Activated CD4-positive, alpha-beta T cell treated with anti-CD3 and anti-CD28 coated beads for 4 hours (primary cell): ENCODE data around the gene TNXB.
"Not testable (repeated sequence)": the region's sequence is repeated elsewhere in the genome, so short reads cannot be mapped to it uniquely, and the experiment has no call there.

ENCODE experiments used
- DNase-seq, 2 donors: peaks; one replicate each; pipeline ENCODE4 v3.0.0-alpha.2; 2020

TNXB gene

GRCh38 chr6:32084780-32085179 is 24.4 kb downstream of the TNXB start:
- no peak for DNase-seq

- no peak for DNase-seq
Measured at GRCh38 chr6:32083812-32084768, 25.0 kb downstream of the TNXB start.

GRCh38 chr6:32082935-32083334 is 26.2 kb downstream of the TNXB start:
- no peak for DNase-seq

- no peak for DNase-seq
Measured at GRCh38 chr6:32082478-32082877, 26.7 kb downstream of the TNXB start.

- DNase-seq: no peak
Measured at GRCh38 chr6:32081168-32081990, 27.8 kb downstream of the TNXB start.

GRCh38 chr6:32079566-32080290 is 29.4 kb downstream of the TNXB start:
- DNase-seq: no peak

GRCh38 chr6:32076321-32076809 is 32.8 kb downstream of the TNXB start:
- DNase-seq: no peak

GRCh38 chr6:32075781-32076180 is 33.4 kb downstream of the TNXB start:
- DNase-seq: no peak

GRCh38 chr6:32074996-32075532 is 34.1 kb downstream of the TNXB start:
- no peak for DNase-seq

GRCh38 chr6:32073613-32074012 is 35.5 kb downstream of the TNXB start:
- no peak for DNase-seq

- no peak for DNase-seq
Measured at GRCh38 chr6:32073101-32073500, 36.0 kb downstream of the TNXB start.

GRCh38 chr6:32070814-32071543 is 38.2 kb downstream of the TNXB start:
- no peak for DNase-seq

GRCh38 chr6:32069878-32070515 is 39.1 kb downstream of the TNXB start:
- DNase-seq: no peak

- no peak for DNase-seq
Measured at GRCh38 chr6:32069460-32069859, 39.7 kb downstream of the TNXB start.

- DNase-seq: no peak
Measured at GRCh38 chr6:32068867-32069266, 40.3 kb downstream of the TNXB start.

- not testable (repeated sequence) for DNase-seq
Measured at GRCh38 chr6:32068315-32068714, 40.8 kb downstream of the TNXB start.

- DNase-seq: not testable (repeated sequence)
Measured at GRCh38 chr6:32067521-32067920, 41.6 kb downstream of the TNXB start.

GRCh38 chr6:32064706-32065105 is 44.4 kb downstream of the TNXB start:
- DNase-seq: no peak

- no peak for DNase-seq
Measured at GRCh38 chr6:32060966-32061655, 48.0 kb downstream of the TNXB start.

GRCh38 chr6:32058511-32058963 is 50.6 kb downstream of the TNXB start:
- no peak for DNase-seq

GRCh38 chr6:32057966-32058365 is 51.2 kb downstream of the TNXB start:
- no peak for DNase-seq
